Testis (tissue), 3 donors: ENCODE results near the gene ERI2. TPM values are rescaled to one million over a fixed set of nuclear protein-coding genes. Genes with fewer than 3 reads are reported as not detected.

Experiments used
- DNase-seq: peaks from one replicate; pipeline ENCODE4 v3.0.0-alpha.2; 2019
- H3K27ac ChIP-seq, 2 donors: fragments of 200-600 bp; sonication (generic); one replicate each; pipeline ENCODE4 v1.5.1; 2019
- H3K27me3 ChIP-seq: fragments of 200-600 bp; sonication (generic); one replicate; pipeline ENCODE4 v1.5.1; 2019
- H3K36me3 ChIP-seq: fragments of 200-600 bp; sonication (generic); one replicate; pipeline ENCODE4 v1.5.1; 2017; ENCODE audit warnings: low read depth; ENCODE audit errors: missing control alignments
- H3K4me1 ChIP-seq: fragments of 200-600 bp; sonication (generic); one replicate; pipeline ENCODE4 v1.5.1; 2019
- H3K4me3 ChIP-seq, 2 donors: fragments of 200-600 bp; sonication (generic); one replicate each; pipeline ENCODE4 v1.5.1; 2017 to 2019
- H3K9me3 ChIP-seq: fragments of 200-600 bp; sonication (generic); one replicate; pipeline ENCODE4 v1.5.1; 2017
- CTCF ChIP-seq, 3 experiments: fragments of 450-650 bp in 2 of 3; fragments of 200-600 bp in 1 of 3; sonication (generic) in 1 of 3; IDR thresholded peaks; one replicate each; pipeline ENCODE4 v1.5.1; 2016 to 2019; ENCODE audit warnings: antibody characterized with exemption in 3 of 3, mild to moderate bottlenecking in 2 of 3, moderate library complexity in 1 of 3
- POLR2A ChIP-seq: fragments of 450-650 bp; IDR thresholded peaks from one replicate; pipeline ENCODE4 v1.6.1; 2017; ENCODE audit warnings: antibody characterized with exemption, mild to moderate bottlenecking, moderate library complexity
- WGBS, 2 donors: methylation state at CpG; one replicate each; pipeline ENCODE4 v1.1.5; 2018; 5-methylcytosine and 5-hydroxymethylcytosine counted together
- intact Hi-C: fragments of 100-400 bp; cut with DNase I; formaldehyde crosslinking; loops from one replicate; pipeline ENCODE4 v1.15.1; 2023; ENCODE audit warnings: low total_unique reads
- polyA plus RNA-seq: library from polyadenylated mRNA; stranded (reverse); fragments of 350-450 nt; fragmentation: Illumina TruSeq; extraction: RNeasy Lipid Tissue Mini Kit (QIAGEN cat#74804); gene quantifications from one replicate; pipeline ENCODE4 v1.2.3, GENCODE V29; 2014; ENCODE audit warnings: low read depth, low replicate concordance; ENCODE audit not compliant: insufficient read depth
- small RNA-seq, 2 donors: library from RNA; depleted of rRNA; stranded (forward); fragments of <200 nt; gene quantifications; one replicate each; pipeline ENCODE3, GENCODE V24; 2016
- total RNA-seq, 2 donors: library from RNA; depleted of rRNA; stranded (reverse); fragments of >200 nt; gene quantifications; one replicate each; pipeline ENCODE4 v1.2.3, GENCODE V29; 2016

Gene ERI2
- total and polyA plus RNA-seq, 3 donors from 2014 or later = 42.9 to 71.1 (median 66.5) TPM

- Histone ChIP-seq H3K9me3 (no peaks in the 10 kb centered on the region), H3K4me1 (no peaks in the 10 kb centered on the region), H3K36me3 (no peaks in the 10 kb centered on the region), H3K4me3 (no peak overlapping the region), H3K27me3 (no peaks in the 10 kb centered on the region), H3K27ac (no peak overlapping the region)
- DNase-seq = no peak
- intact Hi-C loops = no loop called here
- TF ChIP-seq POLR2A = no peak
- no peak for TF ChIP-seq CTCF (IDR thresholded peaks at IDR 0.05)
- 90 to 100% methylated on average over 1 of the region's 1 CpG for WGBS, 2 donors
Observed at GRCh38 chr16:20750558-20750957, 55.7 kb downstream of the ERI2 start.

GRCh38 chr16:20749474-20749873 lies 56.8 kb downstream of the ERI2 start:
- TF ChIP-seq CTCF (IDR thresholded peaks at IDR 0.05) (no peak), POLR2A (no peak)
- Histone ChIP-seq H3K36me3 (no peaks in the 10 kb centered on the region), H3K4me3 (no peak overlapping the region), H3K4me1 (no peaks in the 10 kb centered on the region), H3K27ac (no peak overlapping the region), H3K27me3 (no peaks in the 10 kb centered on the region), H3K9me3 (no peaks in the 10 kb centered on the region)
- intact Hi-C loops = no loop called here
- 88 to 100% methylated on average over 1 of the region's 1 CpG for WGBS, 2 donors
- no peak for DNase-seq

GRCh38 chr16:20747030-20747816 lies 59.0 kb downstream of the ERI2 start:
- Histone ChIP-seq H3K27ac (peak overlapping the region; percentile 10 to 22), H3K4me1 (no peaks in the 10 kb centered on the region), H3K4me3 (no peak overlapping the region), H3K27me3 (no peaks in the 10 kb centered on the region), H3K36me3 (no peaks in the 10 kb centered on the region), H3K9me3 (no peaks in the 10 kb centered on the region)
- TF ChIP-seq POLR2A = no peak
- no peak for TF ChIP-seq CTCF (IDR thresholded peaks at IDR 0.05)
- intact Hi-C loops = no loop called here
- DNase-seq = no peak
- WGBS, 2 donors = 57 to 63% methylated on average over 4 of the region's 4 CpGs

- TF ChIP-seq POLR2A (no peak), CTCF (IDR thresholded peaks at IDR 0.05) (no peak)
- DNase-seq = no peak
- Histone ChIP-seq H3K4me3 (no peak overlapping the region), H3K4me1 (no peaks in the 10 kb centered on the region), H3K36me3 (no peaks in the 10 kb centered on the region), H3K27me3 (no peaks in the 10 kb centered on the region), H3K9me3 (no peaks in the 10 kb centered on the region), H3K27ac (peak overlapping the region; percentile 10 to 22)
- WGBS, 2 donors = 95% methylated on average over 3 of the region's 3 CpGs
- intact Hi-C loops = no loop called here
Observed at GRCh38 chr16:20746461-20746860, 59.8 kb downstream of the ERI2 start.

Small RNAs within 50 kb of the gene (small RNA-seq; reads per million reads assigned to genes)
- gene RF00618 (0 reads per million in 2 donors), gene RNU6-944P (0 reads per million in 2 donors)

Other genes with a start within 250 kb of the ERI2 start
- gene ACSM2B, start 230.1 kb downstream of the ERI2 start, total RNA-seq = under 1 TPM; 0.37 to 0.94 TPM
- gene ACSM2B, start 230.1 kb downstream of the ERI2 start, polyA plus RNA-seq = 0.54 TPM
- gene ACSM1, start 108.8 kb downstream of the ERI2 start, total RNA-seq = 10 to 100 TPM in 1 of 2 donors, 1 to 10 TPM in 1; 8.7 to 10.4 TPM
- gene ACSM1, start 108.8 kb downstream of the ERI2 start, polyA plus RNA-seq = 7.0 TPM
- 100 to 1,000 TPM; 100 to 111 TPM for gene THUMPD1, start 64.7 kb downstream of the ERI2 start, total RNA-seq
- 35.0 TPM for gene THUMPD1, start 64.7 kb downstream of the ERI2 start, polyA plus RNA-seq
- 100 to 1,000 TPM in 1 of 2 donors, 10 to 100 TPM in 1; 68.0 to 120 TPM for gene ACSM3, start 42.5 kb downstream of the ERI2 start, total RNA-seq
- gene ACSM3, start 42.5 kb downstream of the ERI2 start, polyA plus RNA-seq = 41.1 TPM
- 100 to 1,000 TPM; 228 to 234 TPM for gene REXO5, start 55 bp upstream of the ERI2 start, total RNA-seq
- gene REXO5, start 55 bp upstream of the ERI2 start, polyA plus RNA-seq = 991 TPM
- gene DCUN1D3, start 93.9 kb upstream of the ERI2 start, total RNA-seq = 10 to 100 TPM; 15.2 to 16.5 TPM
- 19.5 TPM for gene DCUN1D3, start 93.9 kb upstream of the ERI2 start, polyA plus RNA-seq
- 10 to 100 TPM; 30.2 to 43.0 TPM for gene LYRM1, start 94.3 kb upstream of the ERI2 start, total RNA-seq
- gene LYRM1, start 94.3 kb upstream of the ERI2 start, polyA plus RNA-seq = 87.2 TPM